HG03103 (cell line): ENCODE results near the gene ORM2.

Experiments used
- ATAC-seq: cut with Tn5 transposase; IDR thresholded peaks from one replicate; pipeline ENCODE4 v1.9.1; 2021; ENCODE audit warnings: low read depth; ENCODE audit not compliant: unreplicated experiment

Gene ORM2

DNA sequence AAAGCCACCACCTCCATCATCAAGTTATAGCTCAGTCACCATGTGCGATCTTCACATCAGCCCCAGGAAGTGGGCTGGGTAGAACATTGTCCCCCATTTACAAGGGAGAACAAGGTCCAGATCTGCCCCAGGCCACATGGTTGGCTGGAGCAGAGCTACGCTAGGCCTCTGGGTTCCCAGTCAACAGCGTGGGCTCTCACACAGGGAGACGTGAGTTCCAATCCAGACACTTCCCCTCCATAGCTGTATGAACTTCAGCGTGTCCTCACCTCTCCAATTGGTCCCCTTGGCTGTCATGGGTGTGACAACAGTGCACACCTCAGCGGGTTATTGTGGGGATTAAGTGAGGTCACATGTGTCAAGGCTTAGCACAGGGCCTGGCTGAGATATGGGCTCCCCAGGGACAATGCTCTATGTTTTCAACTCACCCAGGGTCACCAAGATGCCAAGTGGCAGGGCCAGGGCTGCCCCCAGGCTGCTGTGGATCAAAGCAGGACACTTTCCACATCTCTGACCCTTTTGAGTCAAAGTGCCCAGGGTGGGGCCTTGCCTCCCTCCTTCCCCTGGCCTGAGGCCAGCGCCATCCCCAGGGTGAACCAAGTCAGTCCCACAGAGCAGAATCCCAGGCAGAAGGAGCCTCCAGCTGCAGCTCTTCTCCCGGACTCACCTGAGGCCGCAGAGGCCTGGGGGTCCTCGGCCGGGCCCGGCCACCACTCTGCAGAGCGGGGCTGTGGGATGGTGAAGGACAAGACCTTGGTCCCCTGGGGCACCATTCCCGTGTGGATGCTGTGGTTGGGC is 38.3 kb downstream of the ORM2 start:
- no peak for ATAC-seq

GRCh38 chr9:114369216-114370130 is 39.8 kb downstream of the ORM2 start:
- no peak for ATAC-seq

- no peak for ATAC-seq
Measured at GRCh38 chr9:114370251-114370967, 40.7 kb downstream of the ORM2 start.

- ATAC-seq = no peak
Measured at GRCh38 chr9:114370968-114371320, 41.3 kb downstream of the ORM2 start.

DNA sequence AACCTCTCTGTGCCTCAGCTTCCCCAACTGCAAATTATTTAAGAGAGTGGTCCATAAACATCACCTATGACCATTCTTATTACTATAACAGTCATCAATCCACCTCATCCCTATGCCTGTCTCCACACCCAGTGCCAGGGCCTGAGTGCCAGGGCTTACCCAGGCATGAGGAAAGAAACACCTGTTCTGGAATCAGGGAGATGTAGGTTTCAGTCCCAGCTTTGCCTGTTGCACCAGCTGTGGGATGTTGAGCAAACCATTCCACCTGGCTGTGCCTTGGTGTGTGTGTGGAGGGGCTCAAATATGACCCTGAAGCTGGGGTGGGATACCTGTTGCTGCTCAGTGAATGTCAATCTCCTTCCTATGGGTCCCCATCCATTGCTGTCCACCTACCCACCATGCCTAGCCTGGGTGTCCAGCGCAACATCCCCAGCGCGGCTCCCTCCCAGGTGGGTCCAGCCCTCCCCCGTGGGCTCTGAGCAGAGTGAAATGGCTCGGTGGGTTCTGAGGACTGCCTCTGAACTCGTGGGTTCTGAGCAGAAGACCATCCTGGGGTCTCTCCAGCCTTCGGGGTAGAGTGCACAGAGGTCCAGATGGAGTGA is 41.8 kb downstream of the ORM2 start:
- no peak for ATAC-seq

DNA sequence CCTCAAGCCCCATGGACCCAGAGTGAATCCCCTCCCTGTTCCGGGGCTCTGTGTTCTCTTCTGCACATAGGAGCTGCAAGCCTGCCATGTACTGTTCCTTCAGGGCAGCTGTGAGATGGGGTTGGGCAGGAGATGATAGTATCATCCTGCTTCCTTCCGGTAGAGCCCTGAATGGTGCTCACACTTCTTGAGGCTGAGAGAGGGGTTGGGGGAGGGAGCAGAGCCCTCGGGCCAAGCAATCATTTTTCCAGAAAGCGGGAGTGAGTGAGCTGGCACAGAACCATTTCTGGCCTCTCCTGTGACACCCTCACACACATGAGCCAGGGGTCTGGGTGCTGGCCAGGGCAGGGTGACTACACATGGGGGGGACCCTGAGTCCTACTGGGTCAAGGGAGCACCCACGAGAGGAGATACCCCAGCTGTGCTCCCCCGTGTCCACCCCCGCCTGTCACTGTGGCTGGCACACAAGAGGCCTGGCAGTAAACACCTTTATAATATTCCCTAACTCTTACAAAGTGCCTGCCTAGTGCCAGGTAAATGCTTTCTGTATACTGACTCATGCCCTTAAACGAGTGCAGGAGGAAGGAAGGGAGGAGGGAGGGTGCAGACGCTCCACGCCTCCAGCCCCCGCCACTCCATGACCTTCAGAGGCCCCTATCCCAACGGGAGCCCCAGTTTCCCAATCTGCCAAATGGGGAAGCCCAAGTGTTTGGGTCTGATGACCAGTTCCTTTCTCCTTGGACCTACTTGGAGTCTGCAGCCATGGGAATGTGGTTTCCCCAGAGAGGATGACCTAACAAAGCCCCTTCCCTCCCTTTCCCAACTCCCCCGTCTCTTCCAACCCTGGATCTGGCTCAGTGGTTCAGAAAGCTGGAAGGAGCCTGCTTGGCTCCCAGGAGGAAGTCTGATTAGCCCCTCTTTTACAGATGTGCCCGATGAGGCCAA is 42.6 kb downstream of the ORM2 start:
- no peak for ATAC-seq

DNA sequence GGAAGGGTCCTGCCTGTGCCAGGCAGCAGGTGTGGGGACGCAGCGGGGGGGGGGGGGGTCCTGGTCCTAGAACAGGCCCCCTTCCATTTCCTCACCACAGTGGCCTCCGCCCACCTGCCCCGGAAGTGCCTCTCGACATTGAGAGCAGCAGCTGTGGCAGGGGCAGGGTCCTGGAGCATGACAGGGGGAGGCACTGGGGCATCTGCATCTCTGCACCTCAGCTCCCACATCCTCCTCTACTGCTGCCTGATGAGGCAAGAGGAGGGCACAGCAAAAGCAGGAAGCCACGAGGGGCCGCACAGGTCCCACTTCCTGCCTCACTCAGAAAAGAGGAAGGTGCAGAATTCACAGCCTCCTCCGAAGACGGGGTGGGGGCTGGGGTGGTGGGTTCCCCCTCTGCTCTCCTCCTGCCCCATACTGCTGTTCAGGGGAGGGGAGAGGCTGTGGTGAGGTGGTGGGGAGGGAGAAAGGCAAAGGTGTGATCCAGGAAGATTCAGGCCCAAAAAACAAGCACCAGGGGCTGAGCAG is 43.3 kb downstream of the ORM2 start:
- ATAC-seq = peak; percentile 87

DNA sequence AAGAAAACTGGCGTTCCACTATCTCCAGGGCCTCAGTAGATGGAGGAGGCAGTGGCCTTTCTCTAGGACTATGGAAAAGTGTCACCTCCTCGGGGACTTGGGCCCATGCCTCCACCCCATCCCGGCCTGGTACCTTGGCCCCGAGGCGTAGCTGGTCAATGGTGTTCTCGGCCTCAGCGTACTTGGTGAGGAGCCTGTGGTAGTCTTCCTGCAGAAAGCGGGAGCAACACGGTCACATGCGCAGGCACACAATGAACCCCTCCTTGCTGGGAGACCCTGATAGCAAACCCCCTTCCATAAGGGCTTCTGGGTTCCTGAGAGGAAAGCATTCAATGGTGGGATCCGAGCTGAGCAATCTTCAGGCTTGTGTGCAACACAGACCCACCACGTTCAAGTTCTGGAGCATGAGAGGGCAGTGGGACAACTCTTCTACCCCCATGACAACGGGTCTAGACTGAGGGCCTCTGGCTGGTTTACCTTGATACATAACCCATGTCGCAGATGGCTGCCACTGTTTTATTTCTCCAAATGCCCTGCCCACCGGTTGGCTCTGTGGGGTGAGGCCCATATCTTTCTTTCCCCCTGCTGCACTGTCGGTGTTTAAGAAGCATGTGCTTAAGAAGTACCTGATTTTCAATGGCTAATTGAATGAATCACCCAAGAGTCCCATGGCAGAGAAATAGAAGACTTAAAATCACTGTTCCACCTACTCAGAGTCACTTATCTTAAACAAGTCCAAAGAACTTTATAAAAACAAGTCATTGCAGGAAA is 44.5 kb downstream of the ORM2 start:
- ATAC-seq = no peak

DNA sequence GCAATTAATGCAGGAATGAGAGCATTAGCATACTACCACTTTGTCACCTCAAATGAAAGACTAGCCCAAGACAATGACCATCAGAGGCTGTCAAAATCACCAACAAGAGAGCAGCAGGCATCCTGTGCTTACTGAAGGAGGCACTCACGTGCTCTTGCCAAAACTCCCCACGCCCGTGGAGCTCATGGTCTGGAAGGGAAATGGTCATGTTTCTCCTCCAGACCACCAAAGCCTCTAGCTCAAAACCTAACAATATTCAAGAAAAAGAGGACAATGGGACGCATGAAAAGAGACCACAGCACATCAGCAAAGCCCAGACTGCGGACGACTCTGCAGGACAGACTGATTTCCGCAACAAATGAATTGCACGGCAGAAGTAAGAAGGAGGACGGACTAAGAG is 45.3 kb downstream of the ORM2 start:
- ATAC-seq = no peak

- no peak for ATAC-seq
Measured at GRCh38 chr9:114375386-114376175, 45.9 kb downstream of the ORM2 start.

DNA sequence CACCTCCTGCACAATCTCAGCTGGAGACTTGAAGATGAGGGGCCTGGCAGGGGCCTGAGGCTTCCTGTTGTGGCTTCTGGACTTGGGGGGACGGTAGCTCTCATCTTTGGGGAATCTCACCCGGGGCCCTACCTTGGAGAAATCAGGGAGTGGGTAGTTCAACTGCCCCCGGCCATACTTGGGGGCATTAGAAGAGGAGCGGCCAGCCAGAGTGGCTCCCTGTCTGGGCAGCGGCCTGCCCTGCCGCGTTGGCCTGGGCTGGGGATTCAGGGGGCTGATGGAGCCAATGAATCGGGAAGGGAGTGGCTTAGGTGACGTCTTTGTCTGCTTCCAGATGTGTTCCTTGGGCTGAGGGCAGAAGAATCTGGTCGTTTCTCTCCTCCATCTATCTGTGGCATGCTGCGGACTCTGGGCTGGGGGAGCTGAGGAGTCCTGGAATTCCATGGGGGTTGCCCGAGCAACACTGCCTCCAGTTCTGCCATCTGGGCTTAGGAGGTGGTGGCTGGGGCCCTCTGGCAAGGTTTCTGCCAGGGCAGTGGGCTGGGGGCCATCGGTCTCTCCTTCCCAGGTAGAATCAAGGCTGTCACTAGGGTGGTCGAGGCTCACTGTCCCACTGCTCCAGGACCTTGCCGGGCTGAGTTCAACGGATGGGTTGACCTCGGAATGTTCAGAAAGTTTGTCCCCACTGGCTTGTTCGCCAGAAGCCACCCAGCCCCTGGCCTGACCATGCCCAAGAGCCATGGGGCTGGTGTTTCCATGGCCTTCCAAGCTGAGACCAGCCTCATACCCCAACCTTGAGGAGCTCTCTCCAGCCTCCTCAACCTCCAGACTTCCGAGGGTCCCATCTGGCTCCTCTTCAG is 47.1 kb downstream of the ORM2 start:
- ATAC-seq = no peak

GRCh38 chr9:114378016-114378415 is 48.3 kb downstream of the ORM2 start:
- no peak for ATAC-seq

DNA sequence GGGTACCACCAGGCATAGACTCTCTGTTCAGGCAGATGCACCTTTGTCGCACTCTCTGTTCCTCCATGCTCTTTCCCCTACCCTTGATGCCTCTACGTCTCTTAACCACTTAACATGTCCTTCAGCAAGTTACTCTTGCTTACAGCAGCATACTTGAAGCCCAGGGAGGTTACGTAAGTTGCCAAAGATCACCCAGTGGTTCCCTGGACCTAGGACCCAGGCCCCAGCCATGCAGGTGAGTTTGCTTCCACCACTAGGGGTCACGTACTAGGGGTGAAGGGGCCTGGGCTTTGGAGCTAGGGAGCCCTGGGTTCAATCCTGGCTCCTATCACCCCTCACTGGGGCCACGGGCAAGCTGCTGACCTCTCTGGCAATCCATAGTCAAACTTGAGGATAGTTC is 49.2 kb downstream of the ORM2 start:
- ATAC-seq = no peak
